ENCODE measurements around the gene FOXS1.
"Not testable (repeated sequence)": the region's sequence is repeated elsewhere in the genome, so short reads cannot be mapped to it uniquely, and the experiment has no call there.

The FOXS1 gene

GRCh38 chr20:31839782-31840487 is 5.5 kb downstream of the FOXS1 start:
- DNase-seq (ENCODE audit: low spot score) = no peak

DNA sequence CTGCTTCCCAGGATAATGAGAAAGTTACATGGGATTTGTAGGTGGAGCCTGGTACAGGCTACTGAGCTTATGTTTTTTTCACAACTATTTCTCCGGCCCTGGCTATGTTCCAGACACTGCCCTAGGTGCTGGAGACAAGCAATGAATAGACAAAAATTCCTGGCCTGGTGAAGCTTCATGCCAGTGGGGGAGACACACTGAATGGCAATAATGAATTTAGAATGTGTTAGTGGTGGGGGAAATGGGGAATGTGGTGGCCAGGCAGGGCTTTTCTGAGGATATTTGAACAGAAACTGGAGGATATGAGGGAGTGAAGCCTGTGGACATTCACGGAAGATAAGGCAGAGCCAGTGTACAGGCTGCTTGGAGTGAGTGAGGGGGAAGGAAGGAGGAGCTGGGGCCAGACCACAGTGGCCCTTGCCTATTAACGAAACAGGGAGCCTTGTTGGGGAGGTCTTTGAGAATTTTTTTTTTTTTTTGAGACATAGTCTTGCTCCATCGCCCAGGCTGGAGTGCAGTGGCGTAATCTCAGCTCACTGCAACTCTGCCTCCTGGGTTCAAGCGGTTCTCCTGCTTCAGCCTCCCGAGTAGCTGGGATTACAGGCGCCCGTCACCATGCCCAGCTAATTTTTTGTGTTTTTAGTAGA is 6.6 kb downstream of the FOXS1 start:
- DNase-seq (ENCODE audit: low spot score) = no peak

DNA sequence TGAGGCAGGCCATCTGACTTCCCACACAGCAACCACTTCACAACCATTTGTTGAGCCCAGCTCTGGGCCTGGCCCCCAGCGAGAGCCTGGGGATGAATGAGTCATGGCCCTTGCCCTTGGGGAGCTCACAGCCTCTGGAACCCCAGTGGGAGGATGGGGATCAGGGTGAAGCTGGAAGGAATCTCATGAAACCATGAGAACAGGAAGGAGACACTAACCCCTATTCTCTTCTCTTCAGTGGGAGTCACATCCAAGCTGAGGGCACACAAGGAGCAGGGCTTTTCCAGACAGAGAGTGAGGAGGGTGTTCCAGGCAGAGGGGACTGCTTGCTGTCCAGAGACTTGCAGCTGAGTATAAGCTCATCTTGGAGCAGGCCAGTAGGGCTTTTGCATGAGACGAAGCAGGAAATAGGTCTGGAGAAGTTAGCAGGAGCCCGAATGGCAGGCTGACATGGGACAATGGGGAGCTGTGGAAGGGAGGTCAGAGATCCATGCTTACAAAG is 7.5 kb downstream of the FOXS1 start:
- no peak for DNase-seq (ENCODE audit: low spot score)

DNA sequence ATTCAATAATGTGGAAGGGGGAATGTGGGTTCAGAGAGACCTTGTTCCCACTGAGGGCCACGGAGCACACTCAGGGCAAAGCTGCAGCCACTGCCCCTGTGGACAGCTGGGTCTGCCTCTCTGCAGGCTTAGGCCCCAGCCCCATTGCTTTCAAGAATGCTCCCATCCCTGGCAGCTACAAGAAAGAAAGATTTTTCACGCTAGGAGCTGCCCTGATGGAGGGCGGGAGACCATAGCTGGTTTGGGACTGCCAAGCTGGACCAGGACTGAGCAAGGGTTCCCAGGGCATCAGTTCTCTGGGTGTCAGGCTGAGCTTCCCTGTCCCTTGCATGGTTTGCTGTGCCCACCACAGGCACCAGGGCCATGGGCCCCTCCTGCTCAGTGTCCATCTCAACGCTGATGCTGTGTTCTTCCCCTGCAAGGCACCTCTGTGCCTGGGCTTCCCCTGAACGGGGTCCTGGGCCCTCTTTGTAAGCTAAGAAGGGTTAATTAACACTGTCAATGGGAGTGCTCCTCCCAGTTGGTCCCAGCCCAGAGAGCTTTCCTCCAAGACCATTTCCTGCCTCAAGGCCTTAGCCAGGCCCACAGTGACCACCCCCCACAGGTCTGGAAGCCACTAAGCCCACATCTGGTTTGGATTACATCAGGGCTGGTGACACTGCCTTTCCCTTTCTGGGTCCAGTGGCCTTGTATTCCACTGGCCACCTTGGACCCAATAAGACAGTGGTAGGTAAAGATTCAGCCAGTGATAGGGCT is 8.4 kb downstream of the FOXS1 start:
- no peak for DNase-seq (ENCODE audit: low spot score)

DNA sequence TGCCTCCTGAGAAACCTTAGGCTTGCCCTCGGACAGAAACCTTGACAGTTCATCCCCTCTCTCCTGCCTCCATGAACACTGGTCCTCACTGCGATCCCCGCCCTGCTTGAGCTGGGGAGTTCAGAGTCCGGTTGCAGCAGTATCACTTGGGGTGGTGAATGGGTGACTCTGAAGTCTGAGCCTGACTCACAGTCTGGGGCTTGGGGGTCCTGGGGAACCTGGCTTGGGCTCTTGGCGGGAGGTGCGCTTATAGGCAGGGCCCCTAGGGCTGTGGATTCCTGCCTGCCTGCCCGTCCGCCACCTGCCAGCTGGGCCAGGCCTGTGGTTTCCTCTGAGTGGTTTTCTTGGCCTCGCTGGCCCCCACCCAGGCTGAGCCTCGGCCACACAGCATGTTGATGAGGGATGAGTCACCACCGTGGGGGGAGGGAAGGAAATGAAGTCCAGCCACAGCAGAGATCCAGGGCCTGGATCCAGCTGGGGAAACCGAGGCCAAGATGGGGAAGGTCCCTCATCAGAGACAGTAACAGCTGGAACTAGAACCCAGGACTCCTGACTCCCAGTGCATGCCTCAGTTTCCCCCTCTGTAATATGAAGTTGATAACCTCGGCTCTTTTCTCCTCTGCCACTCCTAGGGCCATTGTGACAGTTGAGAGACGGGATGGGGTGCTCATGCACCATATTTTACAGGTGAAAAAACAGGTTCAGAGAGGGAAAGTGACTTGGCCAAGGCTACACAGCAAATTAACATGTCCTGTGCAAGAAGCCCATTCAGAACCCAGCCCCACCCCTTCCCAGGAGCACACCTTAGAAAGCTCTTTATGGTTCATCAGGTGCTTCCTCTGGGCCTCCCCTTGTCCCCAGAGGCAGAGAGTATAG is 9.2 kb downstream of the FOXS1 start:
- DNase-seq (ENCODE audit: low spot score) = peak; percentile 10

GRCh38 chr20:31835554-31835953 is 9.8 kb downstream of the FOXS1 start:
- DNase-seq (ENCODE audit: low spot score) = no peak

DNA sequence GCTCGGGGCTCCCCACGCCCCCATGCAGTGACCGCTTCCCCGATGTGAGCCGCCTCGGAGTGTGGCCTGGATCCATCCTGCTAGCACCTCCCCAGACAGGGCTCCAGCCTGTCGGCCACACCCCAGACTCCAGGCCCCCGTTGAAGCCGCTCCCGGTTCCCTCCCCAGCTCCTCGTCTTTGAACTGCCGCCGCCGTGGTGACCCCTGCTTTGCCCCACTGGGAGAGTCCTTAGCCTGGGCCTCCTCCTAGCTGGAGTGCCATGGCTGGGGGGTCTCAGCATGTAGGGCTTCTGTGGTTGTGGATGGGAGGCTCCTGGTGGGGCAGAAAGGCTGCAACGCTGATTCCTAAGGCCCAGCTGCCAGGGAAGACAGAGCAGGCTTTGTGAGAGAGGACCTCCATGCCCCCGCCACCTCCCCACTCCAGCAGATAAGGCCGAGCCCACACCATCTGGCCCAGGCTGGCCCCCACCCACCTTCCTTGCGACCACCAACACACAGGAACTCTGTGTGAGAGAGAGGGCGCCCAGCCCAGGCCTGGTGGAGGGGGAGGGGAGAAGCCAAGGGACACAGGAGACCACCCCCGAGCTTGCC is 11.4 kb downstream of the FOXS1 start:
- no peak for DNase-seq (ENCODE audit: low spot score)

- peak; percentile 33 for DNase-seq (ENCODE audit: low spot score)
Measured at GRCh38 chr20:31833130-31833930, 12.1 kb downstream of the FOXS1 start.

DNA sequence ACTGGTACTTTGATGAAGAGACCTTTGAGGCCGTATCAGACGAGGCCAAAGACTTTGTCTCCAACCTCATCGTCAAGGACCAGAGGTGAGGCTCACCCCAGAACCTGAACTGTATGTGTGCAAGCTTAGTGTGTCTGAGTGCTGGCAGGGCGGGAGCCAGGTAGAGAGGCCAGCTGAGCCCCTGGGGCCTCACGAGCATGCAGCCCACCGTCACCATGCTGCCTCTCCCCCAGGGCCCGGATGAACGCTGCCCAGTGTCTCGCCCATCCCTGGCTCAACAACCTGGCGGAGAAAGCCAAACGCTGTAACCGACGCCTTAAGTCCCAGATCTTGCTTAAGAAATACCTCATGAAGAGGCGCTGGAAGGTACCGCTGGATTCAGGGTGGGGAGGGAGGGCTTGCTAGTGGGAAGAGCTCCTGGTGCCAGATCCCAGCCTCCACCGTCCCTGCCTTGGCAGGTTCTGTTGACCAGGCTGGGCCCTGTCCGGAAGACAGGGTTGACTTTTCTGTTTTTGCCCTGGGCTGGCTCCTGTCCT is 13.6 kb downstream of the FOXS1 start:
- DNase-seq (ENCODE audit: low spot score) = no peak

DNA sequence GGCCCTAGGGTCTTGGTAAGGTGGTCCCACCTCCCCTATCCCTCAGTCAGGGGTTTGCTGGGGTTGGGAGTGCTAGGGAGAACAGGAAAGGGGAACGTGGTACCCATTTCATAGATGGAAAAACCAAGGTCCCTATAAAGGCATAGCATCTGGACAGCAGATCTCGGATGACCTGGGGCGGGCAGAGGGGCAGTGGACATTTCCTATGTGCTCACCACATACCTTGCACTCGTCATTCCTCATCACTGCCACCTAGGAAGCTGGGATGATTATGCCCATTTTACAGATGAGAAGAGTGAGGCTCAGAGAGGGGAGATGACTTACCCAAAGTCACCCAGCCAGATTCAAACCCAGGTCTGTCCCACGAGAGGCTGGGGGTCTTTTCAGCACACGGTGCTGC is 14.2 kb downstream of the FOXS1 start:
- no peak for DNase-seq (ENCODE audit: low spot score)

DNA sequence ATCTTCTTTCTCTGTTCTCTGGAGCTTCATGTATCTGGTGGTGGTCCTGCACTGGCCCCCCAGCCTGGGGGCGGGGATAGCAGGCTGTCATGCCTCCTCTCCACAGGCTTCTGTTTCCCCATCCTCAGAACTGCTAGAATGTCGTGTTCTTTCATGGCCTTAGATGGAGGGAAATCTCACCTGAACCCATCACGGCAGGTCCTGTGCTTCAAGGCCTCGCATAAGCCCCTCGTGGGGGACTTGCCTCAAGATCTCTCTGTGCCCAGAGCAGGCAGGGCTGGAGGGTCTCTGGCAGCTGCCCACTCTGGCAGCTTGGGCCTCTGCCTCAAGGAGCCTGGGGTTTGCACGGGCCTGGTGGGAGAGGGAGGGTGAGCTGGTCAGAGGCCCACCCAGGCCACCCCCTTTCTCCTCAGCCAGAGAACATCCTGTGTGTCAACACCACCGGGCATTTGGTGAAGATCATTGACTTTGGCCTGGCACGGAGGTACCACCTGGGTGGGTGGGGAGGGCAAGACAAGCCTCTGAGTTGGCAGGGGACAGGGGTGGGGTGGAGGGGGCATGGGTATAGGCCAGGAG is 14.9 kb downstream of the FOXS1 start:
- DNase-seq (ENCODE audit: low spot score) = no peak

DNA sequence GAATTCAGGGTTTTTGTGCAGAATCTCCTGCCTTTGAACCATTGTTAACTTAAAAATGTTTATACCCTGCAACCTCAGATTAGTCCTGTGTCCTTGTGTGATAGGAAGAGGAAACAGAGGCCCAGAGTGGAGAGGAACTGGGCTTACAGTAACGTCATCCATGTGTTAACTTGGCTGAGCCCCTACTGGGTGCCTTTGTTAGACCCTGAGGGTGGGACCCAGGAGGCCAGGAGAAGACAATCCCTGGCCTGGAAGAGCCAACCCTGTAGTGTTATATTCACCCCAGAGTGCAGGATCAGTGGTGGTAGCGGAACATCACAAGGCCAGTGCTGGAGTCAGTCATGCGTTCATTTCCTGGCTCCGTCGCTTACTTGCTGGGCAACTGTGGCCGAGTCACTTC is 15.7 kb downstream of the FOXS1 start:
- DNase-seq (ENCODE audit: low spot score) = no peak

DNA sequence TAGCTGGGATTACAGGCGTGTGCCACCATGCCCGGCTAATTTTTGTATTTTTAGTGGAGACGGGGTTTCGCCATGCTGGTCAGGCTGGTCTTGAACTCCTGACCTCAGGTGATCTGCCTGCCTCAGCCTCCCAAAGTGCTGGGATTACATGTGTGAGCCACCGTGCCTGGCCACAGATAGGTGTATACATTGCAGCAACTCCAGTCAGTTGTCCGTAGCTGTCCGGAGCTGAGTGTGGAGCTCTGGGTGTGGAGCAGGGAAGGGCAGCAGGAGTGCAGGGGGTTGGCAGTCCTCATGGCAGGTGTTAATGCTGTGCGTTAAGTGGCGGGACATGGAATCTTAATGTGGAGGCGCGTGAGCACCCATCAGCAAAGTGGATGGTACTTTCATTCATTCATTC is 17.4 kb downstream of the FOXS1 start:
- DNase-seq (ENCODE audit: low spot score) = not testable (repeated sequence)

DNA sequence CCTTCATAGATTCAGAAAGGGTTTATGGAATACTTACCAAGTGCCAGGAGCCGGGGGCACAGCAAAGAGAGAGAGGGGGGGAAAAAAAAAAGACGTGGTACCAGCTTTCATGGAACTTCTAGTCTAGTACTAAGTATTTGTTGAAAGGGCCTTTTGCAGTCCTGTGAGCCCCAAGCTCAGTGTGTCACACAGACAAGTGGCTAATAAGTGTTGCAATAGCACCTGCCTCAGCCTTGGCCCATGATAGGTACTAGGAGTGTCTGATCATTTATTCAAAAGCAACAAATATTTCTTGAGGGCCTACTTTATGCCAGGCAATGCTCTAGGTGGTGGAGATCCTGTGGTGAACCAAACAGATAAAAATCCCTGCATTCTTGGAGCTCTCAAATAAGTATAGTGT is 18.3 kb downstream of the FOXS1 start:
- DNase-seq (ENCODE audit: low spot score) = no peak

DNA sequence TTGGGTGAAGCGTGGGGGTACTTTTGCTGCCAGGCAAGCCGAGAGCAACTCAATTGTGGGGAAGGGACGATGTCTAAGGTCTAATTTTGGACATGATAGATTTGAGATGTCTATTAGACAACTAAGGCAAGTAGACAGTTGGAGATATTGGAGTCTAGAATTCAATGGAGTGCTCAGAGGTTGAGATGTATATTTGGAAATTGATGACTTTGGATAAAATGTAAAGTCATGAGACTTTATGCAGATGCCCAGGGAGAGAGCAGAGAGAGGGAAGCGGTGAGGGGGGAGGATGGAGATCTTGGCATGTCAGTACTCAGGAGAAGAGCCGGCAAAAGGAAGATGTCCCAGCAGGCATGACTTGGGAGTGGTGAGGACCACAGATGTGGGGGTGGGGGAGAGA is 19.3 kb downstream of the FOXS1 start:
- no peak for DNase-seq (ENCODE audit: low spot score)

DNA sequence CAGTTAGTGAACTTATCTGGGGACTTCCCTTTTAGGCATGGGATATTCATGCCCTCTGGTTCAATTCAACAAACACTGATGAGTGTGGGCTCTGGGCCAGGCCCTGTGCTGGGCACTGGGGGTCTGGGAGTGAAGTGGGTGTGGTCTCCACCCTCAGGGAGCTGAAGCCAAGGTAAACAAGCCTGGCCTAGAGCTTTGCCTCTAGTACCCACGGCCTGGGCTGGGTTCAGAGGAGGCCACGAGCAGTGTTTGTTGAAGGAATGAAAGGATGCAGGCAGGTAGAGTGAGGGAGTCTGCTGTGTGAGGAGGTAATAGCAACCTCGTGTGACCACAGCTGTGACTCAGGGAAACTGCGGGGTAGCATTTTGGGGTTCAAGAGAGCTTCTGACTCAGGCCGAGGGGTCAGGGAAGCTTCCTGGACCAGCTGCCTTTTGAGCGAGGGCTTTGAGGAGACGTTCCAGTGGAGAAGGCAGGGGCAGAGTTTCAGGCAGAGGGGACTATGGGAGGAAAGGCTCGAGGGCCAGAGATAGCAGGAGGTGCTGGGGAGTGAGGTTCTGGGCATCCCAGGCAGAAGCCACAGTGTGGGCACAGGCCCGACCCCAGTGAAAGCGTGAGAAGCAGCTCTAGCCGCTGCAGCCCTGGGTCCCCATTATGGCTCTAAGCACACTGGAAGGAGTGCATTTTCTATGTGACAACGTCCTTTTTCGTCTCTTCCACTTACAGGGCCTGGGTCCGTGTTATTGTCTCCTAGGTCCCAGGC is 20.7 kb downstream of the FOXS1 start:
- no peak for DNase-seq (ENCODE audit: low spot score)

DNA sequence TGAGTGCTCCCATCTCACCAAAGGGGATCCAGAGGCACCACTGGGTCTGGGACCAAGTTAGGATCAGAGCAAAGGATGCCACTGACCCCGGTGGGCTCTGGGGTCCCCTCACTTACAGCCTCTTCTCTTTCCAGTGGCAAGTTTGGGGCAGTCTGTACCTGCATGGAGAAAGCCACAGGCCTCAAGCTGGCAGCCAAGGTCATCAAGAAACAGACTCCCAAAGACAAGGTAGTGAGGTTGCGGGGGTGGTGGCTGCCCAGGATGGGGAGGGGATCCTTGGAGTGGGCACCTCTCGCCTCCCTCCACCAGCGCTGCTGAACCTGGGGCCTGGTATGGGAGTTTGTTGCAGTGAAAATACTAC is 21.3 kb downstream of the FOXS1 start:
- no peak for DNase-seq (ENCODE audit: low spot score)

GRCh38 chr20:31823360-31824124 is 21.9 kb downstream of the FOXS1 start:
- no peak for DNase-seq (ENCODE audit: low spot score)

All from CD4-positive, alpha-beta T cell treated with Interleukin-6 at 100 ng/mL for 8 hours (primary cell).